CD4-positive, alpha-beta T cell treated with Interferon gamma for 1 hour (primary cell): Measurements from ENCODE around the gene DLG2.

Experiments
- DNase-seq: peaks from one replicate; pipeline ENCODE4 v3.0.0-alpha.2; 2020

DLG2 gene

DNA sequence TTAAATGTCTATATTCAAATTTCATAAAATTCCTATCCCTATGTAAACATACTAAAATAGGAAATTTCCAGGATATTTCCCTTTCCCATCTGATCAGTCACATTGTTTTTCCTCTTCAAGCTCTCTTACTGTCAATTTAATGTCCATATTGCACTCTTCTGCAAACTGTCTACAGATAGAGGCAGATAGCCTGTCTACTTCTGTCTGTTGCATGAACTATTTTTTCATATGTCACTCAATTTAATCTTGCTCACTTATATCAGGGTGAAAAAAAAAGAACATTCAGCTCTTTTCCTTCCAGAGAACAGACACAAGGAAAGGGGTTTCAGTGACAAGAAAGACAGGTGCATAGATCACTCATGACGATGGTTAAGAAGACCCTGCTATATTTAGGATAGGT is 1327.1 kb downstream of the DLG2 start:
- no peak for DNase-seq

GRCh38 chr11:84297570-84297969 is 1329.6 kb downstream of the DLG2 start:
- DNase-seq, result no peak

GRCh38 chr11:84295815-84296214 is 1331.3 kb downstream of the DLG2 start:
- no peak for DNase-seq

GRCh38 chr11:84292955-84293354 is 1334.2 kb downstream of the DLG2 start:
- DNase-seq, result no peak

DNA sequence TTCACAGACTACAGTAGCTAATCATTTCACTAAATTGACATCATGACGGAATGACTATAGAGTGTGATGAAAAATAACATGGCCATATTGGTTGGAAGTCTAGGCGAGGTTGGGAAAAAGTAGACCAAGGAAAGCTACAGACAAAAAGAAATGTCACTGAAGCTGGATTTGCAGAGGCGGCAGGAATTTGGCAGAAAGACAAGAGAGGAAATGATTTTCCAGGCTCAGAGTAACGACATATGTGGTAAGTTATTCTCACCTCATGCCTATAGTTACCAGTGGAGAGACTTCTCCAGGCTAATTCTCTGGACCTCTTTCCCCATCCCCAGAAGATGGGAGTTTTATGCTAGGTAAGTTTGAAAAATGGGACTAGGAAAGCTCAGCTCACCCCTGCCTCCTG is 1335.1 kb downstream of the DLG2 start:
- DNase-seq, result no peak

DNA sequence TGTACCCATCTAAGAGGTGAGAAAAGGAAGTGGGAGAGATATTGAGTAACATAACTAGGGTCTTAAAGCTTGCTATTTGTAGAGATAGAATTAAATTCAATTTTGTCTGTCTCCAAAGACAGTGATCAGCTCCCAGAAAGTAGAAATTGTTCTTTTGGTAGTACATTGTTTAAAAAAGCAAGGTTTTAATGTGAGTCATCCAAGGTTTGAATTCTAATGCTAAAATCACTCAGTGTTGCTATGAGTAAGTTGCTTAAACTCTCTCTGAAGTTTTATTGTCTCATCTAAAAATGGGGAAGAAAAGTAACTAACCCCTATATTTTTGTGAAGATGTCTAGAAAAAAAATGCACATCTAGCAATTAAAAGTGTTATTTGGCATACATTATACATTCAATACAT is 1336.5 kb downstream of the DLG2 start:
- DNase-seq, result no peak

DNA sequence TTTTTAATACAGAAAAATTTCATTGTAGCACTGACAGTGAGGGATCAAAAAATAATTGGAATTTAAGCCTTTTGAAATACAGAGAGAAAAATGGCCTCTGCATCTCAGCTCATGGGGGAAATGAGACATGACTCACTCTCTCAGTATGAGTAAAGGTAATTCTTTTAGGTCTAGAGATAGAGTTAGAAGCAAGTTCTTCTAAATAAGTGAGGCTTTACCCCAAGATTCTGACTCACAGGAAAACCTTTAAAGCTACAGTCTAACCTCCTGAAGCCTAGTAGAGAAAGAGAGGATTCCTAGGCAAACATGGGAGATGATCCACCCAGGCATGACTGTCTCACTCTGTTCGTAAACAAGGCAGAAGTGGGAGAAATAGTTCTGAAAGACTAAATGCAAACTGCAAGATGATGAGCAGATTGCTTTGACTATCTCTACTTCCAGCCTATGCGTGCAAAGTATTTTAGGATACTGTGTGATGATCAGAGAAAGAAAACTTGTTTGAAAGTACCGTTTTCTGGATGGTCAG is 1337.7 kb downstream of the DLG2 start:
- no peak for DNase-seq

- DNase-seq, result no peak
These were observed 1353.6 kb downstream of the DLG2 start for GRCh38 chr11:84273541-84273940.

DNA sequence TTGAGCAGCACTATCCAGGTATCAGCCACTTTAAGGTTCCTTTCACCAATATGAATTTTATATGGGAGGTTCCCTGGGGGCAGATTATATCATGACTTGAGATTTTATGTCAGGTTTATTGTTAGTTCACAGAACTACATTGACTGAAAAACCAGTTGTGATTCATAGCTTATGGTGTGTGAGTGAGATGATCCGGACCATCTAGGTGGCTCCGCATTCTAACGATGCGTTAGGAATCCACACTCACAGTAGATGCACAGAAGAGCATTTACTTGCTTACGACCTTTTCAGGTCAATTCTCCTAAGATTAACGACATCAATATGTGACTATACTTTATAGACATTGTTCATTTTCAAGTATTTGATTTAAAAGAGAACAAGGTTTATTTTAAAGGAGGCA is 1356.7 kb downstream of the DLG2 start:
- no peak for DNase-seq

- no peak for DNase-seq
These were observed 1363.1 kb downstream of the DLG2 start for GRCh38 chr11:84264066-84264465.

GRCh38 chr11:84261707-84262106 is 1365.4 kb downstream of the DLG2 start:
- no peak for DNase-seq

DNA sequence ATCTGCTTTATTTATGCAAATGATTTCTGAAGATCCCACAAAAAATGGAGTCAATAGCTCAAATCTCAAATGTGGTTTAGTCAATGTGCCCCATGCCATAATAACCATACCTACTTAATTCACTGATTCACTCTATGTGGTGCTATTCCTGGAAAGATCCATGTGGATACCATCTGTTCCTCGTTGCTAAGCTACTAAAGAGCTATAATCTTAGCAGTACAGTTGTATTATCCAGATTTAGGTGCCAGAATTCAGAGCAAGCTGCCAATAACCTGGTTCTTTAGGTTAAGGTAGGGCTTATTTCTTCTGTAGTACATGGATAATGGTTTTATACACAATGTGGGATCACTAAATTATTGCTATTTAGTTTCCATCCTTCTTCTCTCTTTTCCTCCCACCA is 1366.3 kb downstream of the DLG2 start:
- no peak for DNase-seq

- no peak for DNase-seq
These were observed 1370.5 kb downstream of the DLG2 start for GRCh38 chr11:84256618-84257017.

GRCh38 chr11:84255483-84255882 is 1371.7 kb downstream of the DLG2 start:
- DNase-seq, result no peak

GRCh38 chr11:84250834-84251613 is 1376.1 kb downstream of the DLG2 start:
- DNase-seq, result no peak

GRCh38 chr11:84249344-84250135 is 1377.6 kb downstream of the DLG2 start:
- DNase-seq, result no peak

- no peak for DNase-seq
These were observed 1379.2 kb downstream of the DLG2 start for GRCh38 chr11:84247926-84248325.

GRCh38 chr11:84247129-84247528 is 1380.0 kb downstream of the DLG2 start:
- no peak for DNase-seq

GRCh38 chr11:84243629-84244263 is 1383.4 kb downstream of the DLG2 start:
- DNase-seq, result no peak

DNA sequence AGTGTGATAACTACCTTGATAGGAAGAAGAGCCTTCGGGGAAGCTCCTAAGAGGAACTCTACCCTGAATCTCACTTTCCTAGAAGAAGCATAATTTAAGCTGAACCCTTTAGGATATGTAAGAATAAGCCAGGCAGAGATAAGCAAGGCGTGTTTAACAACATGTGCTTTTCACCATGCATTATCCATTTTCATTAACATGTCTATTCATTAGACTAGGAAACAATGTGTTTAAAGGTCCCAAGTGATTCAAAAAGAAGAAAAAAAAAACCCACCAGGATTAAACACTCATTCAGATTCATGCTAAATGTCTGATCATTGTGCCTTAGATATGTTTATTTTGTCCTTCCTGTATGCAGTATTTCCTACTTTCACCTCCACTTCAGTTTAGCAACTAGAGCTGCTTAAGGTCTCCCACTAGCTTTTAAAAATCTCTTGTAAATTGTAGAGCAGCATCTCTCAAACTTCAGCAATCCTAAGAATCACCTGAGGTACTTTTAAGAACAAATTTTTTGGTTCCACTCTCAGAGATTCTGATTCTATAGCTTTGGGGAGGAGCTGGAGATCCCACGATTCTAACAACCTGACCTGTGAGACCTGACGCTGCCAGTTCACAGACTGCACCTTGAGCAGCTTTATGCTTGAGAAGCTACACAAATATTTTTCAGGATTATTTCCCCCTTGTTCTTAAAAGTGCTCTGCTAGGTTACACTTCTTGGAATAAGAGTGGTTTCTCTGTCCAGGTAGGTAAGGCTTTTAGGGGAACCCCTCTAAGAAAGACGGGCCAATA is 1385.6 kb downstream of the DLG2 start:
- DNase-seq, result no peak

DNA sequence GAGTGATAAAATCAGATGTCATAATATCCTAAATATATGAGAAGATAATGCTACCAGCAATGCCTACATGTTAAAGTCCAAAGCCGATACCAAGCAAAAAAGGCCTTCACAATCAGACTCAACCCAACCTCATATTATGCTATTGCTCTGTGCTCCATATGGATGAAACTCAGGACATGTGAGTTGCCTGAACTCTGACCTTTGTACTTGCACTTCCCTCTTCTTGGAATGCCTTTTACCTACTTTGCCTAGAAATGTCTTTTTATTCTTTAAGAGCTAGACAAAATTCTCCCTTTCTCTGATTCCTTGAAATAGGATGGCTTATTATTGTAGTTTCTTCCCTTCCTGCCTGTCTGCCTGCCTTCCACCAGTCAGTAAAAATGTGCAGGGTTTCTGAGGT is 1386.3 kb downstream of the DLG2 start:
- DNase-seq, result no peak

DNA sequence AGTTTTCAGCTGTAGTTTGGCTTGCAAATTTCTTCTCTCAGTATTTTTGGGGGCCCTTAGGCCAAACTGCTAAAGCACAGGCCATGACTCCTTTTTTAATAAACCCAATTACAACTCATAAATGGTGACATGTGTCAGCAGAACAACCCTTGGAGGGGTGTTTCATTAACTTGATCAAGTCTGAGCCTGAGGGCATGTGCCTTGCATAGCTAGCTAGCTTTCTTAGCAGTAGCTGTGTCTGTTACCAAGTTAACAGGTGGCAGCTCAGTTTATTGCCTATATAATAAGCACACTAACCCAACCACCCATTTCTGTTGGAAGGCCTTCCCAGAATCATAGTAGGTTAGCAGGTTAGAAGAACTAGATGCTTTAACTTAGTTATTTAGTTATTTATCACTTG is 1390.7 kb downstream of the DLG2 start:
- no peak for DNase-seq
